Fibroblast of the aortic adventitia (primary cell): ENCODE results near the gene KNOP1. TPM values are rescaled to one million over a fixed set of nuclear protein-coding genes. Genes with fewer than 3 reads are reported as not detected.

ENCODE experiments used
- DNase-seq: peaks from one replicate; pipeline ENCODE4 v3.0.0-alpha.2; 2010; ENCODE audit warnings: low read depth
- H3K4me3 ChIP-seq: 2 replicates; pipeline ENCODE4 v1.5.1; 2011; ENCODE audit warnings: low read depth, mild to moderate bottlenecking, control low read depth, low read length, moderate library complexity
- CTCF ChIP-seq: IDR thresholded peaks from 2 replicates; pipeline ENCODE4 v1.5.1; 2011; ENCODE audit warnings: mild to moderate bottlenecking, low read length, control low read depth, inconsistent platforms; ENCODE audit not compliant: insufficient read depth
- total RNA-seq: library from RNA; depleted of rRNA; stranded (reverse); fragments of >200 nt; gene quantifications from 2 replicates; pipeline ENCODE4 v1.2.3, GENCODE V29; 2012; ENCODE audit warnings: low replicate concordance

KNOP1 gene
- total RNA-seq, 1 donor: 12.7 TPM

GRCh38 chr16:19701091-19701490 is 16.9 kb downstream of the KNOP1 start:
- H3K4me3 ChIP-seq: no peak overlapping the region
- DNase-seq: peak; percentile 39
- no peak for TF ChIP-seq CTCF

GRCh38 chr16:19700319-19700781 is 17.7 kb downstream of the KNOP1 start:
- DNase-seq: peak; percentile 63
- H3K4me3 ChIP-seq: no peak overlapping the region
- TF ChIP-seq CTCF: no peak

GRCh38 chr16:19699472-19699871 is 18.6 kb downstream of the KNOP1 start:
- no peak for DNase-seq
- no peak overlapping the region for H3K4me3 ChIP-seq
- TF ChIP-seq CTCF: no peak

- TF ChIP-seq CTCF: no peak
- peak; percentile 70 for DNase-seq
- no peak overlapping the region for H3K4me3 ChIP-seq
Measured at GRCh38 chr16:19698480-19699465, 19.3 kb downstream of the KNOP1 start.

GRCh38 chr16:19697756-19698318 is 20.2 kb downstream of the KNOP1 start:
- H3K4me3 ChIP-seq: no peak overlapping the region
- no peak for DNase-seq
- TF ChIP-seq CTCF: no peak

- TF ChIP-seq CTCF: no peak
- DNase-seq: no peak
Measured at GRCh38 chr16:19696961-19697360, 21.1 kb downstream of the KNOP1 start.

More at GRCh38 chr16:19696961-19697360, 21.1 kb downstream of the KNOP1 start:
- H3K4me3 ChIP-seq: no peak overlapping the region
